ENCODE data around the gene SLC44A2.

DNA sequence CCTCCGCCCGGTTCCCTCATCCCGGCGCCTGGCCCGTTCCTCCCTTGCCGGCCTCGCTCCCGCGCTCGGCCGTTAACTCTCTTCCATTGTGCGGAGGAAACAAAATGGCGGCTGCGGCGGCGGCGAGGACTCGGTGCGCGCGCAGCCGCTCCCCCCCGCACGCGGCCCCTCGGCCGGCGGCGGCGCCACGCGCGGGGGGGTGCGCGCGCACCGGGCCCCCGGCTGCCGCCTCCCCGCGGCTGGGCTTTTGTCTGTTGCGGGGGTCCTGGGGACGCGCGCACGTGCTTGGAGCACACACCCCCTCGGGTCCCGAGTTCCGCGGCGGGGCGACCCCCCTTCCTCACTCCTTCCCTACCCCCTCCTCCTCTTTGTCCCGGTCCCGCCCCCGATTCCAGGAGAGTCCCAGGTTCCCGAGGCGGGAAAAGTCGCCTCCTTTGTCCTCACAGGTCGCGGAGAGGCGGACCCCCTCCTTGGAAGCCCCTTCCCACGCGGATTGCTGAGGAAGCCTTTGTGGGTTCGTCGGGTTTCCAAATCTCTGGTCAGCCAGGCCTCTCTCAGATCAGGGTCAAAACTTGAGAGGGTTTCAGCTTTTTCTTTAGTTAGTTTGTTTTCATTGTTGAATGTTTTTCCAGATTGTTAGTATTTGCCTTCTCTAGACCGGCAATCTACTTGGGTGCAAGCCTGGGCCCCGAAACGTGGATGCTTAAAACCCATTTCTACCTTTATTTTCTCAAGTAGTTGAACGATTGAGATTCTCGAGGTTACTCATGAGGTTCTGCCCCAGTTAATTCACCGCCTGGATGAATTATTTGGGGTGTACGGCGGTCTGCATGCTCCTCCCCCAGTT, 29.5 kb downstream of the SLC44A2 start:
- TF ChIP-seq, protein P1, sequence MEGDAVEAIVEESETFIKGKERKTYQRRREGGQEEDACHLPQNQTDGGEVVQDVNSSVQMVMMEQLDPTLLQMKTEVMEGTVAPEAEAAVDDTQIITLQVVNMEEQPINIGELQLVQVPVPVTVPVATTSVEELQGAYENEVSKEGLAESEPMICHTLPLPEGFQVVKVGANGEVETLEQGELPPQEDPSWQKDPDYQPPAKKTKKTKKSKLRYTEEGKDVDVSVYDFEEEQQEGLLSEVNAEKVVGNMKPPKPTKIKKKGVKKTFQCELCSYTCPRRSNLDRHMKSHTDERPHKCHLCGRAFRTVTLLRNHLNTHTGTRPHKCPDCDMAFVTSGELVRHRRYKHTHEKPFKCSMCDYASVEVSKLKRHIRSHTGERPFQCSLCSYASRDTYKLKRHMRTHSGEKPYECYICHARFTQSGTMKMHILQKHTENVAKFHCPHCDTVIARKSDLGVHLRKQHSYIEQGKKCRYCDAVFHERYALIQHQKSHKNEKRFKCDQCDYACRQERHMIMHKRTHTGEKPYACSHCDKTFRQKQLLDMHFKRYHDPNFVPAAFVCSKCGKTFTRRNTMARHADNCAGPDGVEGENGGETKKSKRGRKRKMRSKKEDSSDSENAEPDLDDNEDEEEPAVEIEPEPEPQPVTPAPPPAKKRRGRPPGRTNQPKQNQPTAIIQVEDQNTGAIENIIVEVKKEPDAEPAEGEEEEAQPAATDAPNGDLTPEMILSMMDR (IDR thresholded peaks at IDR 0.05; ENCODE audit: insufficient read depth, low read length, poor library complexity, severe bottlenecking): no peak
- TF ChIP-seq EZH2phosphoT487 (conservative IDR thresholded peaks at IDR 0.05; ENCODE audit: low read length): no peak

Measured in SU-DHL-6 (cell line).